MG63 (cell line): ENCODE results near the gene GNB1L. TPM values are rescaled to one million over a fixed set of nuclear protein-coding genes. Genes with fewer than 3 reads are reported as not detected.

ENCODE experiments used
- DNase-seq: peaks from one replicate; pipeline ENCODE4 v3.0.0-alpha.2; 2020
- H3K27me3 ChIP-seq: fragments of 250-450 bp; sonication (Bioruptor Pico); 2 replicates; pipeline ENCODE4 v1.5.1; 2020; ENCODE audit warnings: mild to moderate bottlenecking, moderate library complexity
- H3K36me3 ChIP-seq: fragments of 250-450 bp; sonication (Bioruptor Pico); 2 replicates; pipeline ENCODE4 v1.5.1; 2020; ENCODE audit warnings: mild to moderate bottlenecking, moderate library complexity
- H3K4me3 ChIP-seq: fragments of 250-450 bp; sonication (Bioruptor Pico); 2 replicates; pipeline ENCODE4 v1.5.1; 2020; ENCODE audit warnings: mild to moderate bottlenecking, moderate library complexity
- H3K9me3 ChIP-seq: fragments of 250-450 bp; sonication (Bioruptor Pico); 2 replicates; pipeline ENCODE4 v1.5.1; 2020; ENCODE audit warnings: mild to moderate bottlenecking, moderate library complexity
- total RNA-seq: library from RNA; depleted of rRNA; stranded (reverse); fragments of >200 nt; shearing (Covaris generic); gene quantifications from 2 replicates; pipeline ENCODE4 v1.2.3, GENCODE V29; 2014; ENCODE audit warnings: low replicate concordance

The GNB1L gene
- total RNA-seq, 1 experiment from 2014 or later, result 25.2 TPM

DNA sequence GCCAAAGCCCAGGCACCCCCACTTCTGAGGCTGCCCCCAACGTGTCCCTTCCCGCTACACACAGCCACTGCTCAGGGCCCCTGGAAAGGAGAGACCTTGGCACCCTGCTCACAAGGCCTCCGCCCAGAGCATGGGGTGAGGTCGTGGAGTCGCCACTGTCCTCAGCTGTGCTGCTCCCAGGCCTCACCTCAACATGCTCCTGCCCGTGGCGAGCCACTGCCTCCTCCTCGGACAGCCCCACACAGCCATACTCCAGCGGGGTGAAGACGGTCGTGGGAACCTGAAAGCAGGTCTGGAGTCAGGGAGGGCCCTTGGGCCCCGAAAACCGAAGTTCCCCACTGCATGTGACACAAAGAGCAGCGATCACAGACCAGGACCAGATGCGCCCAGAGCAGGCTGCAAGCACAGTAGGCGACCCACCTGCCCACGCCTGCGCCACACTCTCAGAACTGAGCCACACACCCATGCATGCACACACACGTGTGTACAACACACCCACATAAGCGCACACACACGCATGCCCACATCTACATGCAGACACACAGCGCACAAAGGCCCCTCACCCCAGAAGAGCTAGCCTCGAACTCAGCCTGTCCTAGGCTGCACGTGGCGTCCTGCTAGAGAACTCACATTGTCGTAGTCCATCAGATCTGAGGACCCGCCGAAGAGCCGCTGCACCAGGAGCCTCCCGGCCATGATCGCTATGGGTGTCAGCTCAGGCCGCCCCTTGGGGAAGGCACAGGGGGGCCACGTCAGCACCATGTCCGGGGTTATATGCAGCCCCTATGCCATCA is 25.5 kb upstream of the GNB1L start:
- Histone ChIP-seq H3K27me3 (no peaks in the 10 kb centered on the region), H3K4me3 (peak overlapping the region; percentile 35), H3K9me3 (no peaks in the 10 kb centered on the region), H3K36me3 (peaks cover 30% of the 10 kb centered on the region)
- DNase-seq, result no peak

DNA sequence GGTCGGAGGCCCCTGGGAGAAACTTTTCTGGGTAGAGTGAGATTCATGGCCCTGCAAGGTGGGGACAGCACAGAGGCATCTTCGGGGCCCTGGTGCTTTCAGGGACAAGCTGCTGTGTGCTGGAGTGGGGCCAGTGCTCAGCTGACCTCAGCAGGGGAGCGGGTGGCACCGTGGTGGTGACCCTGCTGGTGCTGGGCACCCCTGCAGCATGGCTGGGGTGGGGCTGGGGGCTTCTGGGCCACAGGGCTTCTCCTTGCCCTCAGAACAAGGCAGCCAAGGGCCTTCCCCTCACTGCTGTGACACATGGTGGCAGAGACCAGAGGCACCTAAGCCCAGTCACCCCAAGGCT is 24.9 kb upstream of the GNB1L start:
- Histone ChIP-seq H3K9me3 (no peaks in the 10 kb centered on the region), H3K27me3 (no peaks in the 10 kb centered on the region), H3K36me3 (peaks cover 30% of the 10 kb centered on the region), H3K4me3 (peak overlapping the region; percentile 35)
- no peak for DNase-seq

GRCh38 chr22:19879246-19879570 is 24.5 kb upstream of the GNB1L start:
- Histone ChIP-seq H3K4me3 (no peak overlapping the region), H3K9me3 (no peaks in the 10 kb centered on the region), H3K27me3 (no peaks in the 10 kb centered on the region), H3K36me3 (peaks cover 30% of the 10 kb centered on the region)
- no peak for DNase-seq

- no peak overlapping the region for H3K4me3 ChIP-seq
- H3K36me3 ChIP-seq, result peaks cover 30% of the 10 kb centered on the region
- no peaks in the 10 kb centered on the region for H3K9me3 ChIP-seq
- no peaks in the 10 kb centered on the region for H3K27me3 ChIP-seq
- DNase-seq, result no peak
Measured at GRCh38 chr22:19878461-19879245, 24.0 kb upstream of the GNB1L start.

- Histone ChIP-seq H3K36me3 (peaks cover 30% of the 10 kb centered on the region), H3K9me3 (no peaks in the 10 kb centered on the region), H3K27me3 (no peaks in the 10 kb centered on the region), H3K4me3 (no peak overlapping the region)
- DNase-seq, result no peak
Measured at GRCh38 chr22:19877626-19878339, 23.1 kb upstream of the GNB1L start.

GRCh38 chr22:19876941-19877625 is 22.4 kb upstream of the GNB1L start:
- H3K9me3 ChIP-seq, result no peaks in the 10 kb centered on the region
- no peak for DNase-seq

DNA sequence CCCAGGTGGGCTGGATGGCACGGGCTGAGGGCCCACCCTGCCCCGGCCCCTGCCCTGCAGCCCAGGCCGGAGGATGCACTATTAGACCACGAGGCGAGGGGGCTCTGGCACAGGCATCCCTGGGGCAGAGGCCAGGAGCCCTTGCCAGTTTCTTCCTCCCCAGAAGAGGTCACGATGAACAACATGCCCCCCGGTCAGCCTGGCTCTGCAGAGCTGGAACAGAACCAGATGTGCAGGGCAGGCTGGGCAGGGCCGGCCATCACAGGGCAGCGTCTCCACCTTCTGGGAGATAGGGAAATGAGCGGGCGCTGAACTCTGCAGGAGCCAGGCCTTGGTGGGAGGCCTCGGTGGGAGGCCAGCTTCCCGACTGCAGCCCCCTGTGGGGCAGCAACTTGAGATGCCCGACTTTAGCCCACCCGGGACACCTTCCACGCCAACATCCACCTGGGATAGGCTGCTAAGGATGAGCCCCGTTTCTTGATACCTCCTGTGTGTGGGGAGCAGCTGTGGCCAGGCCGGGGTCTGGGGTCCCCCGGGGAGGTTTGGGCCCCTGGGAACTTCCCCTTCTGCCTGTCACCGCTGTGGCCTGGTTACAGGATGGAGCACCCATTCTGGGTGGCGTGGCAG is 21.8 kb upstream of the GNB1L start:
- Histone ChIP-seq H3K9me3 (no peaks in the 10 kb centered on the region), H3K4me3 (no peak overlapping the region), H3K36me3 (peaks cover 30% of the 10 kb centered on the region), H3K27me3 (no peaks in the 10 kb centered on the region)
- DNase-seq, result no peak

More at GRCh38 chr22:19876941-19877625, 22.4 kb upstream of the GNB1L start:
- Histone ChIP-seq H3K36me3 (peaks cover 30% of the 10 kb centered on the region), H3K27me3 (no peaks in the 10 kb centered on the region), H3K4me3 (no peak overlapping the region)

DNA sequence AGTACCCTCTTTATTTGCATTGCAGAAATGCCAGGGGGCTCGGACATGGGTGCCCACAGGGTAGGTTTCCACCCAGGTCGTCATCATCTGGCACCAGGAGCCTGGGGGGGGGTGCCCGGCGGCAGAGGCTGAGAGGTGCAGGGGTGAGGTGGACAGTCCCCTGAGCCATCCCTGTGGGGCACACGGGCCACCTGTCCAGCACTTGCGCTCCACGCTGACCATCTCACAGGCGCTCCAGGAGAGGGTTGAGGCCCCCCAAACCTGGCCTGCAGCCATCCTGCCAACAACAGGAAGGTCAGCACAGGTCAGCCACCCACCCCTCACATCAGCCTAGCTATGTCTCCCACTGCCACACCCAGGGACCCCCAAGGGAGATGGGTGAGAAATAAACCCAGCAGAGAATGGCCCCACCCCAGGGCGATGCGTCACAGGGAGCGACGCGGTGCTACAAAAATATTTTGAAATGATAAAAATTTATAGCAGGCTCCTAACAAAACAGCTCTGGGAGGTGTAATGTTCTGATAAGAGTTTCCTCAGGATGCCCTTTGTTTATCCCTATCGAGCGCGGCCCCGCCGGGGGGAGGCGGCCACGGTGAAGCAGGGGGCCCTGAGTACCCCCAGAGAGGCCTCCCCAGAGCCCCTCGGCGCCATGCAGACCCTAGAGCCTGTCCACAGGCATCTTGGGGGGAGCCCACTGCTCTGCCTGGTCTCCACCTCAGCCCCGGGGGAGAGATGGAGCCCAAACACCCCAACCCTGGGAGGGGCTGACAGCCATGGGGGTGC is 21.0 kb upstream of the GNB1L start:
- DNase-seq, result no peak
- peaks cover 30% of the 10 kb centered on the region for H3K36me3 ChIP-seq
- no peak overlapping the region for H3K4me3 ChIP-seq
- H3K27me3 ChIP-seq, result no peaks in the 10 kb centered on the region
- H3K9me3 ChIP-seq, result no peaks in the 10 kb centered on the region

DNA sequence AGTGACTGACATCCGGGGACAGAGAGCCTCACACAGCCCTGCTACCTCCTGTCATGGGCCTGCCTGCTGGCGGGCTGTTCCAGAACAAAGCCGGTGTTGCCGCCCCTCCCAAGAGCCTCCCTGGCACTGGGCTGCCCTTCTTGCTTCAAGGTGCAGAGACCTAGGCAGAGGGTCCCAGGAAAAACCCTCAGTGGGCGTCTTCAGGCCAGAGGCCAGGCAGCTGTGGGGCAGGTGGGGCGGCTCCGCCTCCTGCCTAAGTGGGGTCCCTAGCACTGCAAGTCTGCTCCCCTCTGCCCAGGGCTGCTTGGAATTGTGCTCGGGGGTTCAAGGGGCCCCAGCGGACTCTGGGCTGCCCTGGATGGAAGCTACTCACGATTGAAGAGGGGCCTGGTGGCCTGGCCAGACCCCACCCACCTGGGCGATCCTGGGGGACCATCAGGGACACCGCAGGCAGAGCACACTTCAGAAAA is 20.4 kb upstream of the GNB1L start:
- Histone ChIP-seq H3K4me3 (no peak overlapping the region), H3K36me3 (peaks cover 28% of the 10 kb centered on the region), H3K27me3 (no peaks in the 10 kb centered on the region), H3K9me3 (no peaks in the 10 kb centered on the region)
- DNase-seq, result no peak

DNA sequence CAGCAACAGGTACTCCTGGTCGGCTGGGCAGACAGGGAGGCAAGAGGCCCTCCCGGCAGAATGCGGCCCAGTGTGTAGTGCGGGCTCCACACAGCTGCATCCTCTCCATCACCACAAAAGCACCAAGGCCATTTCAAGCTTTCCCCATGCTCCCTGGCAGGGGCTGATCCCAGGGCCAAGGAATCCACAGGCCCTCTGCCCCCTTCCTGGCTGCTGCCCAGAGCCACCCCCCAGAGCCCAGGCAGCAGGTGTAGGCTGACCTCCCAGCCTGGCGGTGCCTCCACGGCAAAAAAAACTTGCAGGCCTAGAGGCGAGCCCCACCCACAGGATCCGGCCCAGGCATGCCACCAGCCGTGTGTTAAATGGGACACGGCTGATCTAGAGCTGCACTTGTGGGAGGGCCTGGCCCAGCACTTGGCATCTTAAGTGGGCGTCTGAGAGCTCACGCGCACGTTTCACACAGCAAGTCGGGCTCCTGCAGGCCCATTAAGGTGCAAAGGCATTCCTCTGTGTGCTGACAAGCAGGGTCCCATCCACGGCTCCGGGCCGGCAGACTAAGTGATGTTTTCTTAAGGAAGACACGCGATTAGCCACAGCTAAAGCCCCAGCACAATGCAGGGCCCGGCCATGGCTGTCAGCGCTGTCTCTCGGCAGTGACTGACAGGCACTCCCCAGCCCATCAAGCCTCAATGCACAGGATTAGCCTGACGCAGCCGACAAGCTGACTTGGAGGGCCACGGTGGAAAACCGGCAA is 19.8 kb upstream of the GNB1L start:
- DNase-seq, result no peak

GRCh38 chr22:19873960-19874306 is 19.3 kb upstream of the GNB1L start:
- no peak for DNase-seq
- H3K36me3 ChIP-seq, result peaks cover 21% of the 10 kb centered on the region
- H3K27me3 ChIP-seq, result no peaks in the 10 kb centered on the region
- no peaks in the 10 kb centered on the region for H3K9me3 ChIP-seq
- no peak overlapping the region for H3K4me3 ChIP-seq

More for the DNA sequence above, 19.8 kb upstream of the GNB1L start:
- Histone ChIP-seq H3K36me3 (peaks cover 24% of the 10 kb centered on the region), H3K27me3 (no peaks in the 10 kb centered on the region), H3K9me3 (no peaks in the 10 kb centered on the region), H3K4me3 (no peak overlapping the region)

GRCh38 chr22:19873138-19873959 is 18.7 kb upstream of the GNB1L start:
- Histone ChIP-seq H3K27me3 (no peaks in the 10 kb centered on the region), H3K36me3 (peaks cover 15% of the 10 kb centered on the region), H3K9me3 (no peaks in the 10 kb centered on the region), H3K4me3 (no peak overlapping the region)
- DNase-seq, result no peak

DNA sequence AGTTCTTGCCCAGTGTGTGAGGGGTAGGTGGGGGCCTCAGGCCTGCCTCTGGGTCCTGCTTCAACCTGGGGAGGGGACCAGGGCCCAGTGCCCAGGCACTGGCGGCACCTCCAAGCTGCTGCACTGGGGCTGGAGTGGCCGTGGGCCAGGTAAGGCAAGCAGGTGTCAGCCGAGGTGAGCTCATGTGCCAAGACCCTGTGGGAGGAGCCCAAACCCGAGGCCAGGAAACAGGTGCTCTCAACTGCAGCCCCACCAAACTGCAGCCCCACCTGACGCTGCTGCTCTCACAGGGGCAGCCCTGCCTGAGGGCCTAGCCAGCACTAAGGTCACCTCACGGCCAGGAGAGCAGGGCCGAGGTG is 18.1 kb upstream of the GNB1L start:
- Histone ChIP-seq H3K27me3 (no peaks in the 10 kb centered on the region), H3K9me3 (no peaks in the 10 kb centered on the region), H3K4me3 (no peak overlapping the region), H3K36me3 (peaks cover 10% of the 10 kb centered on the region)
- DNase-seq, result no peak

- DNase-seq, result no peak
Measured at GRCh38 chr22:19871845-19872778, 17.4 kb upstream of the GNB1L start.

More at GRCh38 chr22:19871845-19872778, 17.4 kb upstream of the GNB1L start:
- Histone ChIP-seq H3K9me3 (no peaks in the 10 kb centered on the region), H3K27me3 (no peaks in the 10 kb centered on the region), H3K4me3 (no peak overlapping the region), H3K36me3 (peaks cover 6% of the 10 kb centered on the region)
